Measurements from ENCODE around the gene PAK1.
"Not testable (repeated sequence)": the region's sequence is repeated elsewhere in the genome, so short reads cannot be mapped to it uniquely, and the experiment has no call there.

Gene PAK1

GRCh38 chr11:77302752-77303151 lies 171.1 kb downstream of the PAK1 start:
- no peak overlapping the region for H2BK120ac ChIP-seq (ENCODE audit: low read depth, low read length)

GRCh38 chr11:77301510-77301909 lies 172.4 kb downstream of the PAK1 start, which contains the start of gene GDPD4:
Gene GDPD4 (minus strand): TSS chr11:77301686. CDS start chr11:77285137, 16,549 bp downstream.
- H2BK15ac ChIP-seq (ENCODE audit: low read depth, poor library complexity, severe bottlenecking), result no peak within 1 kb of the TSS
- H3K4me2 ChIP-seq (ENCODE audit: low read length, poor library complexity, severe bottlenecking), result no peak within 1 kb of the TSS
- no peak within 1 kb of the TSS for H2BK5ac ChIP-seq (ENCODE audit: low read depth, low read length, poor library complexity, severe bottlenecking)
- DNase-seq, result no peak
- H3K4me3 ChIP-seq (ENCODE audit: insufficient read depth in 1 of 2, low read depth in 1 of 2, low read length in 2 of 2), result no peak within 1 kb of the TSS
- no peaks in the 10 kb centered on the region for H3K4me1 ChIP-seq (ENCODE audit: control insufficient read depth, insufficient read depth, low read depth, low read length)
- H3K79me1 ChIP-seq (replicated peaks; ENCODE audit: low read length, poor library complexity, severe bottlenecking), result no peaks in the 10 kb centered on the region
- H3K23ac ChIP-seq (ENCODE audit: low read length in 2 of 2), result no peak within 1 kb of the TSS
- H4K91ac ChIP-seq (ENCODE audit: low read length), result no peak within 1 kb of the TSS
- no peak within 1 kb of the TSS for H3K9ac ChIP-seq (ENCODE audit: low read length)
- no peak within 1 kb of the TSS for H4K8ac ChIP-seq (ENCODE audit: low read length)
- H2AK5ac ChIP-seq (ENCODE audit: low read length, severe bottlenecking), result no peak within 1 kb of the TSS
- no peak within 1 kb of the TSS for H3K4ac ChIP-seq (ENCODE audit: low read depth in 1 of 2, low read length in 2 of 2)
- 93% methylated on average over 13 of the region's 15 CpGs for WGBS
- no peak within 1 kb of the TSS for H3K27ac ChIP-seq (ENCODE audit: low read length, poor library complexity, severe bottlenecking)
- H2BK12ac ChIP-seq (ENCODE audit: low read length in 2 of 2), result no peak within 1 kb of the TSS
- H2BK120ac ChIP-seq (ENCODE audit: low read depth, low read length), result no peak within 1 kb of the TSS
- H3K27me3 ChIP-seq (ENCODE audit: control insufficient read depth in 1 of 2, insufficient read depth in 1 of 2, low read length in 2 of 2), result no peaks in the 10 kb centered on the region
- H3K14ac ChIP-seq (ENCODE audit: low read length in 2 of 2), result no peak within 1 kb of the TSS
- H3K18ac ChIP-seq (ENCODE audit: low read depth in 1 of 2, low read length in 2 of 2), result no peak within 1 kb of the TSS
- no peak within 1 kb of the TSS for H2AFZ ChIP-seq (ENCODE audit: low read depth, low read length)
- no peaks in the 10 kb centered on the region for H3K36me3 ChIP-seq (ENCODE audit: control insufficient read depth in 1 of 2, insufficient read depth in 2 of 2, low read depth in 1 of 2, low read length in 2 of 2)
- no peaks in the 10 kb centered on the region for H3K9me3 ChIP-seq (ENCODE audit: control insufficient read depth, low read length)

More at GRCh38 chr11:77302752-77303151, 171.1 kb downstream of the PAK1 start:
- Histone ChIP-seq H3K9me3 (ENCODE audit: control insufficient read depth, low read length) (no peaks in the 10 kb centered on the region), H3K9ac (ENCODE audit: low read length) (no peak overlapping the region), H2BK15ac (ENCODE audit: low read depth, poor library complexity, severe bottlenecking) (no peak overlapping the region), H3K23ac (ENCODE audit: low read length in 2 of 2) (no peak overlapping the region), H2BK12ac (ENCODE audit: low read length in 2 of 2) (no peak overlapping the region), H4K91ac (ENCODE audit: low read length) (no peak overlapping the region), H3K27me3 (ENCODE audit: control insufficient read depth in 1 of 2, insufficient read depth in 1 of 2, low read length in 2 of 2) (no peaks in the 10 kb centered on the region), H2AFZ (ENCODE audit: low read depth, low read length) (no peak overlapping the region), H3K79me1 (replicated peaks; ENCODE audit: low read length, poor library complexity, severe bottlenecking) (no peaks in the 10 kb centered on the region), H3K4me3 (ENCODE audit: insufficient read depth in 1 of 2, low read depth in 1 of 2, low read length in 2 of 2) (no peak overlapping the region), H3K27ac (ENCODE audit: low read length, poor library complexity, severe bottlenecking) (no peak overlapping the region), H2BK5ac (ENCODE audit: low read depth, low read length, poor library complexity, severe bottlenecking) (no peak overlapping the region), H3K14ac (ENCODE audit: low read length in 2 of 2) (no peak overlapping the region), H4K8ac (ENCODE audit: low read length) (no peak overlapping the region), H3K36me3 (ENCODE audit: control insufficient read depth in 1 of 2, insufficient read depth in 2 of 2, low read depth in 1 of 2, low read length in 2 of 2) (no peaks in the 10 kb centered on the region), H3K4ac (ENCODE audit: low read depth in 1 of 2, low read length in 2 of 2) (no peak overlapping the region), H3K18ac (ENCODE audit: low read depth in 1 of 2, low read length in 2 of 2) (no peak overlapping the region), H3K4me1 (ENCODE audit: control insufficient read depth, insufficient read depth, low read depth, low read length) (no peaks in the 10 kb centered on the region), H2AK5ac (ENCODE audit: low read length, severe bottlenecking) (no peak overlapping the region), H3K4me2 (ENCODE audit: low read length, poor library complexity, severe bottlenecking) (no peak overlapping the region)
- DNase-seq, result no peak
- WGBS, result 80% methylated on average over 3 of the region's 3 CpGs

DNA sequence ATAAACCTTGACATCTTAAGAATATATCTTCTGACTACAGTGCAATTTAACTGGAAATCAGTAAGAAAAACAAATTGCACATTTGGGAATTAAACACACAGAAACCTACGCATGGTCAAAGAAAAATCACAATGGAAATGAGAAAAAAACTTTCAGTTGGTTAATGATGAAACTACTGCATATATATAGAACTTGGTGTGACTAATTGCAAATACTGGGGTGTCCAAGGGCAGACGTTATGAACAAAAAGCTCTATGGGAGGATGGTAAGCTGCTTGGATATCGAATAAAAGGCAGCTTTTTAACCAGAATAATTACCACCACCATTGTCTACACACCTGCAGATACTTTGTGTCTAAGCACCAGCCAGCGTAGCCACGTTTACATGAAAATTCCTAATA lies 173.2 kb downstream of the PAK1 start:
- H2BK12ac ChIP-seq (ENCODE audit: low read length in 2 of 2), result no peak overlapping the region
- 89% methylated on average over 4 of the region's 5 CpGs for WGBS
- no peak overlapping the region for H2BK120ac ChIP-seq (ENCODE audit: low read depth, low read length)

DNA sequence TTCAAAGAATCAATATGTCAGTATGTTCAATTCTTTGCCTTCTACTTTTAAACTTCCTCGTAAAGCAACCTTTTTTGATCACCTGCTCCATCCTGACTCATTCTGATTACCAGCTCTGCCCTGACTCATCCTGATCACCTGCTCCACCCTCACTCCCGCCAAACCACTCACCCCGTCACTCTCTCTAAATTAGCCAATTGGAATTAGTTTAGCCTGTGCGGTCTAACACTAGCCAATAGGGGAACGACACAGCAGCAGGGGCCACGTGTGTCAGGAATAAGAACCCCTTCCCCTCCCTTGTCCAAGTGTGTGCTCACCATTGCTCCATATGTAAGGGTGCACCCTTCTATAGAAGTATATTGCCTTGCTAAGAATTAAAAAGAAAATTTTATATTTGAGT lies 173.9 kb downstream of the PAK1 start:
- H2AK5ac ChIP-seq (ENCODE audit: low read length, severe bottlenecking); H2BK15ac ChIP-seq (ENCODE audit: low read depth, poor library complexity, severe bottlenecking); H3K4me2 ChIP-seq (ENCODE audit: low read length, poor library complexity, severe bottlenecking); H3K4me1 ChIP-seq (ENCODE audit: control insufficient read depth, insufficient read depth, low read depth, low read length); H2AFZ ChIP-seq (ENCODE audit: low read depth, low read length); H2BK5ac ChIP-seq (ENCODE audit: low read depth, low read length, poor library complexity, severe bottlenecking); H2BK120ac ChIP-seq (ENCODE audit: low read depth, low read length); H3K27me3 ChIP-seq (ENCODE audit: control insufficient read depth in 1 of 2, insufficient read depth in 1 of 2, low read length in 2 of 2); H3K9me3 ChIP-seq (ENCODE audit: control insufficient read depth, low read length); H3K79me1 ChIP-seq (replicated peaks; ENCODE audit: low read length, poor library complexity, severe bottlenecking); H3K4ac ChIP-seq (ENCODE audit: low read depth in 1 of 2, low read length in 2 of 2); H4K91ac ChIP-seq (ENCODE audit: low read length); DNase-seq; H3K4me3 ChIP-seq (ENCODE audit: insufficient read depth in 1 of 2, low read depth in 1 of 2, low read length in 2 of 2); H3K27ac ChIP-seq (ENCODE audit: low read length, poor library complexity, severe bottlenecking); H3K9ac ChIP-seq (ENCODE audit: low read length); H3K36me3 ChIP-seq (ENCODE audit: control insufficient read depth in 1 of 2, insufficient read depth in 2 of 2, low read depth in 1 of 2, low read length in 2 of 2); H4K8ac ChIP-seq (ENCODE audit: low read length); H3K23ac ChIP-seq (ENCODE audit: low read length in 2 of 2); H3K18ac ChIP-seq (ENCODE audit: low read depth in 1 of 2, low read length in 2 of 2); H2BK12ac ChIP-seq (ENCODE audit: low read length in 2 of 2); H3K14ac ChIP-seq (ENCODE audit: low read length in 2 of 2): not testable (repeated sequence)
- 79% methylated on average over 6 of the region's 6 CpGs for WGBS

More for the DNA sequence above, 173.2 kb downstream of the PAK1 start:
- H3K9ac ChIP-seq (ENCODE audit: low read length), result no peak overlapping the region
- H3K79me1 ChIP-seq (replicated peaks; ENCODE audit: low read length, poor library complexity, severe bottlenecking), result no peaks in the 10 kb centered on the region
- no peaks in the 10 kb centered on the region for H3K9me3 ChIP-seq (ENCODE audit: control insufficient read depth, low read length)
- no peak overlapping the region for H2AFZ ChIP-seq (ENCODE audit: low read depth, low read length)
- no peak overlapping the region for H3K4me3 ChIP-seq (ENCODE audit: insufficient read depth in 1 of 2, low read depth in 1 of 2, low read length in 2 of 2)
- H3K36me3 ChIP-seq (ENCODE audit: control insufficient read depth in 1 of 2, insufficient read depth in 2 of 2, low read depth in 1 of 2, low read length in 2 of 2), result no peaks in the 10 kb centered on the region
- H3K4me1 ChIP-seq (ENCODE audit: control insufficient read depth, insufficient read depth, low read depth, low read length), result no peaks in the 10 kb centered on the region
- no peak overlapping the region for H3K18ac ChIP-seq (ENCODE audit: low read depth in 1 of 2, low read length in 2 of 2)
- H3K27ac ChIP-seq (ENCODE audit: low read length, poor library complexity, severe bottlenecking), result no peak overlapping the region
- no peak overlapping the region for H3K23ac ChIP-seq (ENCODE audit: low read length in 2 of 2)
- no peak overlapping the region for H3K4me2 ChIP-seq (ENCODE audit: low read length, poor library complexity, severe bottlenecking)
- no peaks in the 10 kb centered on the region for H3K27me3 ChIP-seq (ENCODE audit: control insufficient read depth in 1 of 2, insufficient read depth in 1 of 2, low read length in 2 of 2)
- H4K91ac ChIP-seq (ENCODE audit: low read length), result no peak overlapping the region
- H4K8ac ChIP-seq (ENCODE audit: low read length), result no peak overlapping the region
- H3K14ac ChIP-seq (ENCODE audit: low read length in 2 of 2), result no peak overlapping the region
- no peak overlapping the region for H2BK15ac ChIP-seq (ENCODE audit: low read depth, poor library complexity, severe bottlenecking)
- no peak overlapping the region for H3K4ac ChIP-seq (ENCODE audit: low read depth in 1 of 2, low read length in 2 of 2)
- DNase-seq, result no peak
- H2BK5ac ChIP-seq (ENCODE audit: low read depth, low read length, poor library complexity, severe bottlenecking), result no peak overlapping the region
- H2AK5ac ChIP-seq (ENCODE audit: low read length, severe bottlenecking), result no peak overlapping the region
